Osteoblast (primary cell): ENCODE results near the gene KCNH5. TPM values are rescaled to one million over a fixed set of nuclear protein-coding genes. Genes with fewer than 3 reads are reported as not detected.

ENCODE experiments used
- DNase-seq: peaks from one replicate; pipeline ENCODE4 v3.0.0; 2011; ENCODE audit warnings: low spot score, mixed read lengths; ENCODE audit not compliant: insufficient read length; ENCODE audit errors: missing footprints
- H2AFZ ChIP-seq: 2 replicates; pipeline ENCODE4 v1.6.0; 2011; ENCODE audit warnings: mild to moderate bottlenecking, low read length
- H3K27ac ChIP-seq: 2 replicates; pipeline ENCODE4 v1.5.1; 2011; ENCODE audit warnings: mild to moderate bottlenecking, low read depth, low read length, moderate library complexity
- H3K27me3 ChIP-seq: 2 replicates; pipeline ENCODE4 v1.6.0; 2012; ENCODE audit warnings: mild to moderate bottlenecking, control low read depth, inconsistent platforms, low read length, moderate library complexity; ENCODE audit not compliant: insufficient read depth
- H3K36me3 ChIP-seq: 2 replicates; pipeline ENCODE4 v1.5.1; 2011; ENCODE audit warnings: mild to moderate bottlenecking, low read length, control low read depth, moderate library complexity; ENCODE audit not compliant: insufficient read depth
- H3K4me1 ChIP-seq: 2 replicates; pipeline ENCODE4 v1.5.1; 2011; ENCODE audit warnings: mild to moderate bottlenecking, low read length, control low read depth, moderate library complexity; ENCODE audit not compliant: insufficient read depth
- H3K4me2 ChIP-seq: 2 replicates; pipeline ENCODE4 v1.6.0; 2011; ENCODE audit warnings: mild to moderate bottlenecking, low read length; ENCODE audit not compliant: insufficient read depth
- H3K4me3 ChIP-seq: fragments of 200-600 bp; sonication (generic); 3 replicates; pipeline ENCODE4 v1.5.1; 2012; ENCODE audit warnings: mild to moderate bottlenecking, low read length, inconsistent platforms; ENCODE audit not compliant: insufficient read depth
- H3K79me2 ChIP-seq: 2 replicates; pipeline ENCODE4 v1.6.0; 2012; ENCODE audit warnings: mild to moderate bottlenecking, low read length, control low read depth, inconsistent platforms; ENCODE audit not compliant: insufficient read depth
- H3K9me3 ChIP-seq: 2 replicates; pipeline ENCODE4 v1.5.1; 2011; ENCODE audit warnings: low read depth, low read length, control low read depth
- H4K20me1 ChIP-seq: 2 replicates; pipeline ENCODE4 v1.6.0; 2012; ENCODE audit warnings: mild to moderate bottlenecking, low read length, control low read depth; ENCODE audit not compliant: insufficient read depth
- CTCF ChIP-seq: IDR thresholded peaks from 2 replicates; pipeline ENCODE4 v1.5.1; 2011; ENCODE audit warnings: mild to moderate bottlenecking, low read depth, low read length, moderate library complexity; ENCODE audit errors: extremely low read depth
- total RNA-seq: library from RNA; depleted of rRNA; stranded (reverse); fragments of >200 nt; gene quantifications from 2 replicates; pipeline ENCODE4 v1.2.3, GENCODE V29; 2012

Gene KCNH5
- total RNA-seq, 1 donor = not detected

GRCh38 chr14:62670526-62670925, 374.7 kb downstream of the KCNH5 start:
- no peaks in the 10 kb centered on the region for H3K27me3 ChIP-seq
- H3K36me3 ChIP-seq = no peaks in the 10 kb centered on the region
- no peaks in the 10 kb centered on the region for H4K20me1 ChIP-seq
- no peaks in the 10 kb centered on the region for H3K79me2 ChIP-seq
- DNase-seq = no peak
- no peak overlapping the region for H3K4me3 ChIP-seq
- H3K4me2 ChIP-seq = no peak overlapping the region
- no peaks in the 10 kb centered on the region for H3K4me1 ChIP-seq
- H3K9me3 ChIP-seq = no peaks in the 10 kb centered on the region
- H2AFZ ChIP-seq = no peak overlapping the region
- no peak overlapping the region for H3K27ac ChIP-seq
- no peak for TF ChIP-seq CTCF

GRCh38 chr14:62667421-62667914, 377.8 kb downstream of the KCNH5 start:
- H2AFZ ChIP-seq = no peak overlapping the region
- H3K27me3 ChIP-seq = no peaks in the 10 kb centered on the region
- H3K9me3 ChIP-seq = no peaks in the 10 kb centered on the region
- DNase-seq = no peak
- H3K36me3 ChIP-seq = no peaks in the 10 kb centered on the region
- no peak overlapping the region for H3K4me3 ChIP-seq
- no peak for TF ChIP-seq CTCF
- H3K27ac ChIP-seq = no peak overlapping the region
- H3K4me1 ChIP-seq = no peaks in the 10 kb centered on the region
- no peaks in the 10 kb centered on the region for H3K79me2 ChIP-seq
- H3K4me2 ChIP-seq = no peak overlapping the region
- H4K20me1 ChIP-seq = no peaks in the 10 kb centered on the region

GRCh38 chr14:62665286-62665685, 380.0 kb downstream of the KCNH5 start:
- no peaks in the 10 kb centered on the region for H3K27me3 ChIP-seq
- no peak for TF ChIP-seq CTCF
- DNase-seq = no peak
- no peaks in the 10 kb centered on the region for H3K79me2 ChIP-seq
- no peak overlapping the region for H2AFZ ChIP-seq
- no peak overlapping the region for H3K4me2 ChIP-seq
- H4K20me1 ChIP-seq = no peaks in the 10 kb centered on the region
- no peak overlapping the region for H3K27ac ChIP-seq
- H3K4me1 ChIP-seq = no peaks in the 10 kb centered on the region
- H3K9me3 ChIP-seq = no peaks in the 10 kb centered on the region
- H3K4me3 ChIP-seq = no peak overlapping the region
- H3K36me3 ChIP-seq = no peaks in the 10 kb centered on the region

GRCh38 chr14:62663456-62663821, 381.8 kb downstream of the KCNH5 start:
- H3K4me2 ChIP-seq = no peak overlapping the region
- DNase-seq = no peak

More at GRCh38 chr14:62663456-62663821, 381.8 kb downstream of the KCNH5 start:
- H3K4me1 ChIP-seq = no peaks in the 10 kb centered on the region
- no peak overlapping the region for H2AFZ ChIP-seq
- TF ChIP-seq CTCF = no peak
- no peaks in the 10 kb centered on the region for H3K36me3 ChIP-seq
- no peak overlapping the region for H3K4me3 ChIP-seq
- peaks cover 3% of the 10 kb centered on the region for H3K9me3 ChIP-seq
- no peak overlapping the region for H3K27ac ChIP-seq
- no peaks in the 10 kb centered on the region for H3K79me2 ChIP-seq
- H4K20me1 ChIP-seq = no peaks in the 10 kb centered on the region
- H3K27me3 ChIP-seq = no peaks in the 10 kb centered on the region
